ENCODE results near the gene GATAD2A.
A peak's percentile ranks its signal among the peaks of the same experiment; 100 is the strongest.
"Not testable (repeated sequence)": the region's sequence is repeated elsewhere in the genome, so short reads cannot be mapped to it uniquely, and the experiment has no call there.

Gene GATAD2A

DNA sequence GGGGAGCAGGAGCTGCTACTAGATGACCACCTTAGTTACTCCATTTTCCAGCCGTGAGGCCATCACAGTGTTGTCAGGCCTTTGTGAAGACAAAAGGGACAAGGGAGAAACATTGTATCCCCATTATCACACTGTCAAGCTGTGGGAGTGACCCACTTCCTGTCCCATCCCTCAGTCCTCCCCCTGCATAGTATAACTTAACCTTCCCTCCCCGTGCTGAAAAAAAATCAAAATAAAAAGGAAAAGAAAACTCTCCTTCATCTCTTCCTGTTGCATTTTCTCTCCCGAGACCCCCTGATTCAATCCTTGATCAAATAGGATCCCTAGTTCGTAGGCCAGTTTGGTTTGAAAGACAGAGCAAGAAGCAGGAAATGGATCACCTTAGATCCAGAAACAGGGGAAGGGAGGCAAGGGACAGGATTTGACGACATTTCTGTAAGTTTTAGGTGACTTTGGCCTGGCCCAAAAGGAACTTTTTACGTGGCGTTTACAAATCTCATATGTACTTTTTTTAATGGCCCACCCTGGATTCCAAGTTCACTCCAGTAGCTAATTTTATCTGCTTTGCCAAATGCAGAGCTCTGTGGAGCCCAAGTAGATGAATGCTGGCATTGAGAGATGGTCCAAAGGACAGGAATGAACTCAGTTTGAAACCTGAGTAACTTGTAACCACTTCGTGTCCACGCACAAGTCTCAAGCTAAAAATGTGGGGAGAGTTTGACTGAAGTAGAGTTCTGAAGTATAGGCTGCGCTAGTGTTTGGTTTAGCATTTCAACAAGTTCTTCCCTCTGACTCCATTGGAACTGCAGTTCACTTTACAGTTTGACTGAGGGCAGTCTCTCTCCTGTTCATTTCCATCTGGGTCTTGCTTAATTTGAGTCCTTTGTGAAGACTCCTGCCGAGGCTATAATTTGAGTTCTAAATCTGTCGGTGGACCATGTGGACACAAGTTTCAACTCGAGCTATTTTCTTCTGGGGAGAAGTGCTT, 16.6 kb upstream of the GATAD2A start:
- no peak for DNase-seq (ENCODE audit: low read depth)

DNA sequence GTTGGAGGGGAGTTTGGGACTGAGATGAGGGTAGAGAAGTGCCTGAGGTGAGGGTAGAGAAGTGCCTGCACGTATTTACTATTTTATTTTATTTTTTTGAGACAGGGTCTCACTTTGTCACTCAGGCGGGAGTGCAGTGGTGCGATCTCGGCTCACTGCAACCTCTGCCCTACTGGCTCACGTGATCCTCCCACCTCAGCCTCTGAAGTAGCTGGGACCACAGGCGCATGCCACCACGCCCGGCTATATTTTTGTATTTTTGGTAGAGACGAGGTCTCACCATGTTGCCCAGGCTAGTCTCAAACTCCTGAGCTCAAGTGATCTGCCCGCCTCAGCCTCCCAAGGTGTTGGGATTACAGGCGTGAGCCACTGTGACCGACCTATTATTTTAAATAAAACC, 15.8 kb upstream of the GATAD2A start:
- not testable (repeated sequence) for DNase-seq (ENCODE audit: low read depth)

DNA sequence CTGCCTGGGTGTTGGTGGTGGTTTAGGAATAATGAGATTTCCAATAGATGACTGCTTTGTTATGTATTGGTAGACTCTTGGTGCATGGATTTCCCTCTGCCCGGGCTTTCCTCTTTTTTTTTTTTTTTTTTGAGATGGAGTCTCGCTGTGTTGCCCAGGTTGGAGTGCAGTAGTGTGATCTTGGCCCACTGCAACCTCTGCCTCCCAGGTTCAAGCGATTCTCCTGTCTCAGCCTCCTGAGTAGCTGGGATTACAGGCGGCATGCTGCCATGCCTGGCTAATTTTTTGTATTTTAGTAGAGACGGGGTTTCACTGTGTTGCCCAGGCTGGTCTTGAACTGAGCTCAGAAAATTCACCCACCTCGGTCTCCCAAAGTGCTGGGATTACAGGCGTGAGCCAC, 11.1 kb upstream of the GATAD2A start:
- DNase-seq (ENCODE audit: low read depth): not testable (repeated sequence)

DNA sequence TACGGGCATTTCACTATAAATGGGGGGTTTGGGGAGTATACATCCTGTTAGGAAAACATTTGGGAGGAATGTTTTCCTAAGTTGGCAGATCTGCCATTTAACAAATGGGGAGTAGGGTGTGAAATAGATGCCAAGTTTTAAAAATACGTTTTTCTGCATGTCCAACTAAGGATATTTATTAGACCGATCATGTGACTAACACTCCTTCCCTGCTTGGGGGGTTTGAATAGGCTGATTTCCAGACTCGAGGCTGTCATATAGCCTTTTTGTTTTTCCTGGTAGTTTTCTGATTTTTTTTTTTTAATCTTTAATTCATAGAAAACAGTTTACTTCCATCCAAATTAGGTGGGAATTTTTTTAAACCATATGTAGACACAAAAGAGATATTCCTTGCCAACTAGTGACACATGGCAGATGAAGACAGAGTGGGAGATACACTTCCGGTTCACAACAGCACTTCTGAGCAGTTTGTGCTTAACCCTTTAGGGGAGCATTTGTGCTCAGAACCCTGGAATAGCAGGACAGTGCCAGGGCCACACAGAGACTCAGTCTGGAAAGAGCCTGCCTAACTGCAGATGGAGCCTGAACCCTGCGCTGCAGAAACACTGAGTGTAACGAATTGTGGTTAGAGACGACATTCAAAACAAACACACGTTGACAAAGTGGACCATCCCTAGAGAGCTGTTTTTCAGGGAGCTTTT, 5.6 kb upstream of the GATAD2A start:
- DNase-seq (ENCODE audit: low read depth): no peak

DNA sequence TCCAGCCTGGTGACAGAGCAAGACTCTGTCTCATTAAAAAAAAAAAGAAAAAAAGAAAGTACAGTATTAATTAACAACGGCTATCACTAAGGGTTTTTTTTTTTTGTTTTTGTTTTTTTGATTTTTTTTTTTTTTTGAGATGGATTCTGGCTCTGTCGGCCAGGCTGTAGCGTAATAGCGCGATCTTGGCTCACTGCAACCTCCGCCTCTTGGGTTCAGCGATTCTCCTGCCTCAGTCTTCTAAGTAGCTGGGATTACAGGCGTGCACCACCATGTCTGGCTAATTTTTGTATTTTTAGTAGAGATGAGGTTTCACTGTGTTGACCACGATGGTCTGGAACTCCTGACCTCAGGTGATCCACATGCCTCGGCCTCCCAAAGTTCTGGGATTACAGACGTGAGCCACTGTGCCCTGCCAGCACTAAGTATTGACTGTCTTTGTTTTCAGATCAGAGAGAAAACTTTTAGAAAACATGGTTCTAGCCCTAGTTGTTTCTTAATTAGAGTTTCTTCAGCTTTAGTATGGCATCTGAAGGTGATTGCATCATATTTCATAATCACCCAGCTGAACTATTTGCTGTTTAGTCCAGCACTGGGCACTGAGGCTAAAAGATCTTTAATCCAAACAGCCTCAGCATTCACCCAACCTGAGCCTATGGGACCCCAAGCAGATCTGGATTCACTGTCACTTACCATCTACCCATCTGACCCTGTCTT, 2.7 kb upstream of the GATAD2A start:
- DNase-seq (ENCODE audit: low read depth): no peak

DNA sequence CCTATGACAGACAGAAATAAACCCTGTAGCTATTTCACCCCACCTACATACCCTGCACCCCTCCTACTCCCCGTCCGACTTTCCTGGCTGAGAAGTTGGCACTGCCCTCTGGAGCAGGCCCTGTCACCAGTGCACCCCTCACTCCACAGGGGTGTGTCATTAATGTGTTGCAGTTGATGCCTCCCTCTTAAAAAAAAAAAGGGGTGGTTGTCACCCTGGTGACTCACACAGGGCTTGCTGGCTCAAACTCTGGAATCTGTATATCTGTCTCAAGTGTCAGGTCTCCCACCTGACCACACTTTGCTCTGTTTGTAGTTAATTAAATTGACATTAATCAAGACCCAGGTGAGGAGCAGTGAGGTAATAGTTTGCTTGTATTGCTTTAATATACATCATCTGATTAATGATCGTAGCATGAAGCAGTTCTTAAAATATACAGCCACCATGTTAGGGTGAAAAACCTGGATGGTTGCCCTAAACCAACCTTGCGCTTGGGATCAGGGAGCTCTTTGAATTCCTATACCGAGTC, 2.0 kb upstream of the GATAD2A start:
- DNase-seq (ENCODE audit: low read depth): no peak

DNA sequence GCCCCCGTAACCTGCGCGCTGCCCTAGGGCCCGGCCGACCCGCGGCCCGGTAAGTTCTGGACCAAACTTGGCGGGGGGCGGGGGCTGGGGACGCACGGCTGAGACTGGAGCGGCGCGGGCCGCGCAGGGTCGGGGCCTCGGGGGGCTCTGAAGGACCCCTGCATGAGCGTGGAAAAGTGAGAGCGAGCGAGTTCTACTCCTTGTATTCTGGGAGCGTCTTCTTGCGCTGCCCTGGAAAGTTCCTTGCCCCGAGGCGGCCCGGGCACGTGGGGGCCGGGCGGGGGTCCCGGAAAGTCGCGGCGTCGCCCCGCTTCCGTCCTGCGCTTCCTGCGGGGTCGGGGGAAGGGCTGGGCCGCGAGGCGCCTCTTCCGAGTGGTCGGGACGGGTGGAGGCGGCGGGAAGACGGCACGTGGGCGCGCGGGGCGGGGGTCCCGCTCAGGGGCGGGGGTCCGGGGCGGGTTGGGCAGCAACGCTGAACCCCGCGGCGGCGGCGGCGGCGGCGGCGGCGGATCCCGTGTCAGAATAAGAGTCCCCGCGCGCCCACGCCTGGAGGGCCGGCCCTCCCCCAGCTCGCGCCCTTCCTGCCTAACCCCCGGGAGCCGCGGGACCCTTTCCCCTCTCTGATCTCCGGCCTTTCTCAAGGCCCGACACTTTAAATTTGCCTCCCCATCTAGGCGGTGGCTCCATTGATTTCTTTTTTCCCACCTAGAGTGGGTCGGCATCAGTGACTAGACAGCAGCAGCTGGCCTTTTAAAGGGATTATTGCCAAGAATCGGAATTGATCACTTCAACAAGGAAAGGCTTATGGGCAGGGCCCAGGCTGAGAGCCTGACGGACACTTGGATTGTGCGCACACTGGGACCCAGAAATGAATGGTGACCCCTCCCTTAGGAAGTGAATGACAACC, 749 bp downstream of the GATAD2A start:
- no peak for DNase-seq (ENCODE audit: low read depth)

DNA sequence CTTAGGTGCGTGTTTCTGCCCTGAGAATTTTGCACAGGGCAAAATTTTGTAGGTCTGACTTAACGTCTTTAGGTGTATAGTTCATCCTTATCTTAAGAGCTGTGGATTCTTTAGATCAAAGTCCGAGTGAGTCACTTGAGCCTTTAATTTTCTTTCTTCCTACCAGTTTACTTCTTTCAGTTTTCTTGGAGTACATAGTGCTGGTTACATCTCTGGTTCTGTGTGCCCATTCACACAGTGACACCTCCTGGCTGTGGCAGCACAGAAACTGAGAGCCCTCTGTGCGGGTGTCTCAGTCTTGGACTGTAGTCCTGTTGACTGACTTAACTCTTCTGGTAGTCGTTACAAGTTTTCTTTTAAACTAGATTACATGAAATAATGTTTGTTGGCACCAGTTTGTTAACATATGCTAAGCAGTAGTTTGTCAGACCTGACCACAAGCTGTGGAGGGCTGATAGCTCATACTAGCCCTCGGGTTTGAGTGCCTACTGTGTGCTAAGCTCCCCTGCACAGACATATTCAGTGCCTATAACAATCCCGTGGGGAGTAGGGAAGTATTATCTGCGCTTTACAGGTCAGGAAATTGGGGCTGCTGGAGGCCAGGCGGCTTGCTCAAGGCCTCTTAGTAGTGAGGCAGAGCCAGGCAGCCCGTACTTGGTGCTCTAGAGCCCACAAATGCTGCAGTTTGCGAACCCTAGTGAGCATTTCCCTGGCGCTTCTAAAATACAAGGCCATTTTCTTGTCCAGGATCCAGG, 1.6 kb downstream of the GATAD2A start:
- DNase-seq (ENCODE audit: low read depth): peak; percentile 40

DNA sequence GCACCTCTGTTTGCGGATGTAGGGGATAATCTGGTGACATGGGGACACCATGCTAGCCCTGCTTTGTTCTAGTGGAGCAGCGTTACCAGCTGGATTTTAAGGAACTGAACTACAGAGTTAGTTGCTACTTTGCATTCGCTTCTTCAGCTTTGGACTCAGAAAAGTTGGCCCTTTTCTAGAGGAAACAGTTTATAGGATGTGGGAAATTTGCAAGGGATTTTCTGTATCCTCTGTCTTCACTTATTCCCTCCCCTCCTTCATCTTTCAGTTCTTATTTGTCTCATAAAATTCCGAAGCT, 2.1 kb downstream of the GATAD2A start:
- DNase-seq (ENCODE audit: low read depth): no peak

DNA sequence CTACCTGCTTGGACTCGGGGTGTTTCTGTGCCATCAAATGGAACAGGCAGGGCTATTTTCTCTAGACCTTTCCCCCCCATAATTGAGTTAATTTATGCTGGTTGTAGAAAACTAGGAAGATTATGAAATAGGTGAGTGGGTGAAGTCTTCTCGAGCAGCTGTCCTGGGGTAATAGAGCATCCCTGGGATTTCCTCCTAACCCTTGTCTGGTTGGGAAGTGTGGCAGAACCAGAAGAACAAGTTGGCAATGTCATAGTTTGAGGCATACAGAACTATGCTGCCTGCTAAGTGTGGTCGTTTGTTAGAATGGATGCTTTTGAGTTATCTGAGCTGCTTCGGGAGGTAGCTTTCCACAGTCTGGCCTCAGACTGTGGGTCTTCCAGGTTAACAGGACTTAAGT, 3.7 kb downstream of the GATAD2A start:
- no peak for DNase-seq (ENCODE audit: low read depth)

DNA sequence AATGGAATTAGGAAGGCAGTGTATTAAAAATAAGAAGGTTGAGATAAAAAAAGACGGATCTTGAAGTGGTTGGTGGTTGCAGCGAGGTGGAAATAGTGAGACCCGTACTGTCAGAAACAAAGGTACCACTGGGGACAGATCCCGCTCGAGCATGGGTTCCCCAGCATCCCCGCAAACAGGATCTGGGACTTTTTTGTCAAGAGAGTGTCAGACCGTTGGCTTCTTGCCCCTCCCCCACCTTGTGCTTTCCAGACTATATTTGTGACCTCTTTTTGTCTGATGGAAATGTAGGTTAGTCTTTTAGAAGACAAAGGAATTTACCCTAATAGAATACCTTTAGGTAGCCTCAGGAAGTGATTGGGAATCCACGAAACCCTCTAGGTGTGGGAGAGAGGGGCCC, 4.2 kb downstream of the GATAD2A start:
- DNase-seq (ENCODE audit: low read depth): no peak

DNA sequence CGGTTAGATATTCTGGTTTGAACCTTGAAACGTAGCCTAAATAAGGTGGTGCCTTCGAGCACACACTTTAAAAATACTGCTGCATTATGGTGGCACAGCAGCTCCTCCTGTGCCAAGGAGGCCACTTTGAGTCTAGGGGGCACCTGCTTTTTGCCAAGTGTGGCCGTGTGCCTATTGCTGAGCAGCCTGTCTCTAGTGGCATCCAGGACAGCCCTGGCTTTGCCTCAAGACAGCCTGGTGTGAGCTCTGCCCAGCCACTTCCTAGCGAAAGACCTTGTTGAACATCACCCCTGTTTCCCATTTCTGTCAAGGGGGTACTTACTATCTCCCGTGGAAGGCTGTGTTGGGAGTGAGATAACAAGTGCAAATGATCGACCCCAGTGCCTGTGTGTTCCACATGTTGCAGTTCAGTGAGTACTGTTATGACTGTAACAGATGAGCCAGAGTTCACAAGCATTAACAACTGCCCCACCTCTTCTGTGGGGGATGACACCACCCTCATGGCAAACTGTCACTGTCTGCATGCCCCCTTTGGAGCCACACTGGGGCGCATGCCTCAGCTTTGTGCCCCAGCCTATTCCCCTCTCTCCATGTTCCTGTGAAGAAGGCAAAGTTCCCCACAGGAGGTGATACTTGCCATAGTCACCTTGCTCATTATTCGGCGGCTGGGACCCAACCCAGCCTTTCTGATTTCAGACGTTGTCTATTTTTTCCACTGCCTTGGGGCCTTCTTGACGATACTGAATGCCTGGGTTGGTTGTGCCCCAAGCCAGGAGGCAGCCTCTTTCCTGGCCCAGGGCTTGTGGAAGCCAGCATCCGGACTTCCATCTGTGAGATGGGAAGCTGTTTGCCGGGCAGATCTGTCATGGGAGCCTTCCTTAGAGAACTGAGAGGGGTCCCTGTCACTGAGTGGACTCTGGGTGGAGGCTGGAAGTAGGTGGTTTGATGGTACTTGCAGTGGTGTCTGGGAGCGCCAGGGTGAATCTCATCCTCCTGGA, 5.4 kb downstream of the GATAD2A start:
- no peak for DNase-seq (ENCODE audit: low read depth)

DNA sequence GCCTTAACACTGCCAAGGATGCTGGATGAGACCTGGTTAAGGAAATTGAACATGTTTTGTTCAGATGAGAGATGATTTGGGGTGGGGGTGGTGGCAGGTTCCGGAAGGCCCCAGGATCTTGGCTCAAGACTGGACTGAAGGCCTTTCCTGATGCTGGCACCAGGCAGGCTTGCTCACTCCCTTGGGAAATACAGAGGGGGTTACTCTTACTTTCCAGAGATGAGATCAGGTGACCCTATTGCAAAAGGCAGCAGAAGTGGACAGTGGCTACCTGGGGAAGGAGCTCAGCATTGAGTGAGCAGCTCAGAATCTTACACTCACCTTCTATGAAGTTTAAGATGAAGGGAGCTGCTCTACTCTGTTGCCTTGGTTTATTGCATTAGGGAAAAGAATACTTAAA, 10.8 kb downstream of the GATAD2A start:
- DNase-seq (ENCODE audit: low read depth): no peak

DNA sequence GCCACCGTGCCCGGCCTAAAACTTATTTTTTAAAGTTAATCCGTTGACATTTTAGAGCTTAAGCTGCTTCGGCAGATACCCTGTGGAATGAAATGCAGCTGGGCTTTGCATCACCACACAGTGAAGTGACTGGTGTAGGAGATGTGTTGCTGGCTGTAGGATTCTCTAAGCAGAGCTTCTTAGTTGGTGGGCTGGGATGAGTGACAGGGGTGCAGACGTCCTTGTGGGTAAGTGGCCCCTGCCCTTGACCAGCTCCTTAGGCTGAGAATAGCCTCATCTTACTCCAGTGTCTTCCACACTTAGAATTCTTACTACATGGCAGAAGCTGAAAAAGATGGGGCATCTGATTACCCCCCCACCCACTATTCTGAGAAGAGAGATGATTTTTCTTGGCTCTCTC, 11.6 kb downstream of the GATAD2A start:
- no peak for DNase-seq (ENCODE audit: low read depth)

DNA sequence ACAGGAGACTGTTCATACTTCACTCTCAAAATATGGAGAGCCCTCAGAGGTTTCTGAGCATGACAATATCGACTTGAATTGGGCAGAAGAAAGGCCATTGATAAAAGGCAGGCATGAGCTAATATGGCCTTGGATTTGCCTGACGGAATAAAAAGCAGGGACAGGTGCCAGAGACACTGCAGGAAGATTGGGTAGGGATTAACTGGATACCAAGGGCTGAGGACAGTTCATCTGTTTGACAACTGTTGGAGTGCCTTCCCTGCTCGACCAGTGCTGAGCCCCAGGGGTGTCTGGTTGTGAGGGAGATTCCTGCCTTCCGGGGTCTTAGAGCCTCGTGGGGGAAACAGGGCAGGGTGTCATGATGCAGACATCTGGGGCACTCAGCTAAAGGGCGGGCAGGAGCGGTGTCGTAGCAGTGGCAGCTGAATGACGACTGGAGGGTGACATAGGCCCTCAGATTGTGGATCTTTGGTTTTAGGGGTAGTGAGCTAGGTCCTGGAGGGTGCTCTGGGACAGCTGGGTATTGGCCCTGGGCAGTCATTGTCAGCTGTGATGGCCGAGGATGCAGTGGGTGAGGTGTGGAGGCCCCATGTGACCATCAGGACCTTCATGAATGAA, 12.3 kb downstream of the GATAD2A start:
- no peak for DNase-seq (ENCODE audit: low read depth)

DNA sequence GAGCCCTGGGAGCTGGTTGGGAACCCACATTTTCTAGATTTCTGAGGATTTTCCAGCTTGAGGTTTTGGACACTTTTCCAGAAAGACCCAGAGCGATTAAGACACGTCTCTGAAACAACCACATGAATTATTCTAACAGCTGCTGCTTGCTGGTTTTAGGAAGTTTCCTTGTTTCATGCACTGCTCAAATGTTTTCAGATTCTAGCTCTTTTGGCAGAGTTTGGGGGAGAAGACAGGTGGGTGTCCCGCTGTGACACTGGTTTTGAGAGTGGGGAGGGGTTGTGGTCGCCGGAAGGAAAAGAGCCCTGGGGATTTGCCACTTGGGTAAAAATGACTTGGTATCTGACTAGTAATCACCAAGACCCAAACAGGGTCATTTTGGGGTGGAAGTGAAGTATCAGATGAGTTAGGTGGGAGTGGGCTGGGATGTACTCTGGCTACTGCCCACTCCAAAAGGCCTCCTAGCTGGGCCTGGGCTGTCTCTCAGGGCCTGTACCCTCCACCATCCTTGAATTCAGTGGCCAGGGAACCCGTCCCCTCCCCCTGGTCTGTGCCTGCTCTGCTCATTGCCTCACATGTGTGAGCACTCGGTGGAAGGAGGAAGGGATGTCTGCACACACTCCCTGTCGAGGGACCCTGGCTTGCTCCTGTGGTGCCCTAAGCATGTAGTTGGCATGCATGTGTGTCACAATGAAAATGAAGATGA, 13.2 kb downstream of the GATAD2A start:
- no peak for DNase-seq (ENCODE audit: low read depth)

DNA sequence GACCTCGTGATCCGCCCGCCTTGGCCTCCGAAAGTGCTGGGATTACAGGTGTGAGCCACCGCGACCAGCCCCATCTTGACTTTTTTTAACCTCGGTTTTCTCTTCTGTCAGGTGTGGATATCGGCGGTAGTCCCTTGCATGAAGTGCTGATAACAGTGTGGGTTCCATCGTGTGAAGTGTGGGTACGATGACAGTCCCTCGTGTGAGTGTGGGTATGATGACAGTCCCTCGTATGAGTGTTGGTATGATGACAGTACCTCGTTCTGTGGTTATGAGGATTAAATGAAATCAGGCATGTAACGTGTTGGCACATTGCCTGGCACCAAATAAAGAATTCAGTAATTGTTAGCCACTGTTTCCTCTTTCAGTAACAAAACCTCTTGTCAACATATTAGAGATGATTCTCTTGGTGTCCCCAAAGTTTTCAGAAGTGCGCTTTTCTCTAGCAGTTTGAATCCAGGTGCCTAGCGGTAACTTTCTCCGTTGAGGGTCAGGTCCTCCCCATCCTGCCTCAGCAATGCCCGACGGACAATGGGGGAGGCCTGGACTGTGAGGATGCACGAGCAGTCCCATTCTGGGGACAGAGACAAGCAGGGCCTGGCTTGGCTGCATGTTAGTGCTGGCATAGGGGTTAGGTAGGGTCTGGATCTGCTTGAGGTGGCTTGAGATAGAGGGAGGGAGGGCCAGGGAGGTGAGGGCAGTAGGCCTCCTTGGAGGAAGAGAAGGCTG, 15.3 kb downstream of the GATAD2A start:
- DNase-seq (ENCODE audit: low read depth): no peak

DNA sequence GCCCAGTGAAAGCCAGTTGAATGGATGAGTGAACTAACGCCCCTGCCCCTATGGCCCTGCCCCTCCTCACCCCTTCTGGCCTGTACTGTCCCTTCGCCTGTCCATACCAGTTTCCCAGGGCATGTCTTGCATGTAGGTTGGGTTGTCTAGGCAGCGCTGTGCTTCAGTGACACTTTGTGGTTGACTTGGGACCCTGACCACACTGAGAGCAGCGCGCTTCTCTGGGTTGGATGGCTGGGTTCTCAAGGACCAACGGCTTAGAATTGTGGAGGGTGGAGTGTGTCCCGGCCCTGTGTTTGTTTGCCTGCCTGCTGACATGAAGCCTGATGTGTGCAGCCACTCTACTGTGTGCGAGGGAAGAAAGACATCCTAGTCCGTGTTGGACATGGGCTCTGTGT, 15.8 kb downstream of the GATAD2A start:
- no peak for DNase-seq (ENCODE audit: low read depth)
